ENCODE data around the gene GNAI3.

The GNAI3 gene

DNA sequence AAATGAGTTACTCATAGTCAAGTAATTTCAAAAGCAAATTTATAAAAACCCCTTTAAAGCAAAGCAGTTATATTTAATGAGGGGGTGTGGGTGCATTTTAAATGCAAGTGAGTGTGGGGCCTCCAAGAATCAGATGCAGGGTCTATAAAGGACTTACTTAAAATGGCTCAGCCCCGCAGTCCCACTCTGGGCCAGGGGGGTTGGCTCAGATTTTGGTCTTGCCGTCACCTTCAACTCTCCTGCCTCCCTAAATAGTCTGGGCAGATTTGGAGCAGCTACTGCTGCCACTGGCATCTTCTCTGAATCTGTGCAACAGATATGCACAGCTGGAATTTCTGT is 87.4 kb downstream of the GNAI3 start:
- no peak overlapping the region for H3K4me3 ChIP-seq (ENCODE audit: low read length)
- H3K9me3 ChIP-seq (ENCODE audit: control insufficient read depth, insufficient read depth, low read length) = no peaks in the 10 kb centered on the region
- TF ChIP-seq, protein P1, sequence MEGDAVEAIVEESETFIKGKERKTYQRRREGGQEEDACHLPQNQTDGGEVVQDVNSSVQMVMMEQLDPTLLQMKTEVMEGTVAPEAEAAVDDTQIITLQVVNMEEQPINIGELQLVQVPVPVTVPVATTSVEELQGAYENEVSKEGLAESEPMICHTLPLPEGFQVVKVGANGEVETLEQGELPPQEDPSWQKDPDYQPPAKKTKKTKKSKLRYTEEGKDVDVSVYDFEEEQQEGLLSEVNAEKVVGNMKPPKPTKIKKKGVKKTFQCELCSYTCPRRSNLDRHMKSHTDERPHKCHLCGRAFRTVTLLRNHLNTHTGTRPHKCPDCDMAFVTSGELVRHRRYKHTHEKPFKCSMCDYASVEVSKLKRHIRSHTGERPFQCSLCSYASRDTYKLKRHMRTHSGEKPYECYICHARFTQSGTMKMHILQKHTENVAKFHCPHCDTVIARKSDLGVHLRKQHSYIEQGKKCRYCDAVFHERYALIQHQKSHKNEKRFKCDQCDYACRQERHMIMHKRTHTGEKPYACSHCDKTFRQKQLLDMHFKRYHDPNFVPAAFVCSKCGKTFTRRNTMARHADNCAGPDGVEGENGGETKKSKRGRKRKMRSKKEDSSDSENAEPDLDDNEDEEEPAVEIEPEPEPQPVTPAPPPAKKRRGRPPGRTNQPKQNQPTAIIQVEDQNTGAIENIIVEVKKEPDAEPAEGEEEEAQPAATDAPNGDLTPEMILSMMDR (IDR thresholded peaks at IDR 0.05; ENCODE audit: low read depth, low read length, poor library complexity, severe bottlenecking) = no peak
- no peak for TF ChIP-seq EZH2phosphoT487 (IDR thresholded peaks at IDR 0.05; ENCODE audit: borderline replicate concordance, low read length)
- peaks cover 10% of the 10 kb centered on the region for H3K36me3 ChIP-seq (ENCODE audit: control insufficient read depth, low read length)
- H3K79me2 ChIP-seq (ENCODE audit: control insufficient read depth, low read length) = no peaks in the 10 kb centered on the region
- H3K4me2 ChIP-seq (ENCODE audit: low read length) = no peak overlapping the region
- H3F3A ChIP-seq (ENCODE audit: control insufficient read depth, insufficient read depth) = peaks cover 3% of the 10 kb centered on the region; the same call in 1 of the 2 replicates
- no peaks in the 10 kb centered on the region for H3K27me3 ChIP-seq (ENCODE audit: control insufficient read depth, low read length)
- H3K9me2 ChIP-seq (replicated peaks; ENCODE audit: control insufficient read depth, low read length) = no peaks in the 10 kb centered on the region
- no peak overlapping the region for H3K27ac ChIP-seq (ENCODE audit: low read depth, low read length)
- H4K20me1 ChIP-seq (ENCODE audit: control insufficient read depth, insufficient read depth, low read depth, low read length) = no peaks in the 10 kb centered on the region
- H3K4me1 ChIP-seq (ENCODE audit: control insufficient read depth, low read length) = 0 out of 2 replicates have a peak, but pooled peaks cover 3% of the 10 kb centered on the region

DNA sequence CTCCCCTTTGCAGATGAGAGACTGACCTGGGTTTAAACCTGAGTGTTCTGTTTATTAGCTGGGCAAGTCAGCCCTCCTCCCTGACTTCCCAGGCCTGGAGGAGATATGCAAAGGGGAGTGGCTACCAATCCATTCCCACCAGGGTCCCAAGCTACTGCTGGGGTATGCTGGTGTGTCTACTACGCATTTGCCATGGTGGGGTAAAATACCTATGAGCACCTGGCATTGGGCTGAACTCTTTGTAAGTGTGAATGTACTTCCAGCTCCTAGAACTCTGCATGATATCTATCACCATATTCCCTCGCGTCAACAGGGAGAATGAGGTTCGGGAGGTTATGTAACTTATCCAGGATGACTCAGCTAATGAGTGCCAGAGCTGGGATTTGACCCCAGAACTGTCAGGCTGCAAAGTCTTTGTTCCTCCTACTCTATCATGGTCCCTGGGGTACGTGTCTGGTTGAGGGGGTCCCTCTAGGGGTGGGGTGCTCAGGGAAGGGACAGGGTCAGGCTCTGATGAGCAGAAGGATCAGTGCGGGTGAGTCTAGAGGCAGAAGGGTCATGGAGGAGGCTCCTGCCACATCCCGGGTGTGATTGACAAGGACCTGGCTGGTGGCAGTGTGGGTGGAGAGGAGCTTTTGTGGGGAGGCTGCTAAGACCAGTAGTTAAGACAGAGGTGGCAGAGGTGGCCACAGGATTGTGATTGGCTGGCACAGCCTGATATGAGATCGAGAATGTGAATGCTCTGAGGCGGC is 88.0 kb downstream of the GNAI3 start:
- Histone ChIP-seq H3F3A (ENCODE audit: control insufficient read depth, insufficient read depth) (peaks cover 3% of the 10 kb centered on the region; the same call in 1 of the 2 replicates), H3K4me3 (ENCODE audit: low read length) (no peak overlapping the region), H3K36me3 (ENCODE audit: control insufficient read depth, low read length) (peaks cover 4% of the 10 kb centered on the region), H3K27ac (ENCODE audit: low read depth, low read length) (no peak overlapping the region), H3K27me3 (ENCODE audit: control insufficient read depth, low read length) (no peaks in the 10 kb centered on the region), H3K4me2 (ENCODE audit: low read length) (no peak overlapping the region), H3K9me3 (ENCODE audit: control insufficient read depth, insufficient read depth, low read length) (no peaks in the 10 kb centered on the region), H3K4me1 (ENCODE audit: control insufficient read depth, low read length) (0 out of 2 replicates have a peak, but pooled peaks cover 3% of the 10 kb centered on the region), H4K20me1 (ENCODE audit: control insufficient read depth, insufficient read depth, low read depth, low read length) (no peaks in the 10 kb centered on the region), H3K9me2 (replicated peaks; ENCODE audit: control insufficient read depth, low read length) (no peaks in the 10 kb centered on the region), H3K79me2 (ENCODE audit: control insufficient read depth, low read length) (no peaks in the 10 kb centered on the region)
- TF ChIP-seq, protein P1 (IDR thresholded peaks at IDR 0.05; ENCODE audit: low read depth, low read length, poor library complexity, severe bottlenecking) = no peak
- TF ChIP-seq EZH2phosphoT487 (IDR thresholded peaks at IDR 0.05; ENCODE audit: borderline replicate concordance, low read length) = no peak

DNA sequence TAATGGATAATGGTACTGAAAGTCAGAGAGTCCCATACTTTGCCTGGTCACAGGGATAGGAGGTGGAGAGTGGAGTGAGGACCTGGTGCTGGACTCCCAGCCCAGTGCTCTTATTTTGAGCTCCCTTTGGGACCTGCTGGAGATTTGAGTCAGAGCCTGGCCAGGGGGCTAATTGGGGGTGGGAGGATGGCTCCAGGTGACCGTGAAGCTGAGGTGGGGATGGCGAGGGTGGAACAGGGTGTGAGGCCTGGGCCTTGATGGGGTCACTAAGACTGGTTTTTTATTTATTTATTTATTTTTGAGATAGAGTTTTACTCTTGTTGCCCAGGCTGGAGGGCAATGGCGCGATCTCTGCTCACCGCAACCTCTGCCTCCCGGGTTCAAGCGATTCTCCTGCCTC is 89.0 kb downstream of the GNAI3 start:
- no peaks in the 10 kb centered on the region for H3K9me3 ChIP-seq (ENCODE audit: control insufficient read depth, insufficient read depth, low read length)
- 0 out of 2 replicates have a peak, but pooled peaks cover 3% of the 10 kb centered on the region for H3K4me1 ChIP-seq (ENCODE audit: control insufficient read depth, low read length)
- no peaks in the 10 kb centered on the region for H3K79me2 ChIP-seq (ENCODE audit: control insufficient read depth, low read length)
- no peaks in the 10 kb centered on the region for H3K27me3 ChIP-seq (ENCODE audit: control insufficient read depth, low read length)
- no peaks in the 10 kb centered on the region for H3K9me2 ChIP-seq (replicated peaks; ENCODE audit: control insufficient read depth, low read length)
- H3K36me3 ChIP-seq (ENCODE audit: control insufficient read depth, low read length) = no peaks in the 10 kb centered on the region
- TF ChIP-seq EZH2phosphoT487 (IDR thresholded peaks at IDR 0.05; ENCODE audit: borderline replicate concordance, low read length) = no peak
- TF ChIP-seq, protein P1 (IDR thresholded peaks at IDR 0.05; ENCODE audit: low read depth, low read length, poor library complexity, severe bottlenecking) = no peak
- no peak overlapping the region for H3K4me3 ChIP-seq (ENCODE audit: low read length)
- no peak overlapping the region for H3K4me2 ChIP-seq (ENCODE audit: low read length)
- H3K27ac ChIP-seq (ENCODE audit: low read depth, low read length) = no peak overlapping the region
- peaks cover 3% of the 10 kb centered on the region; the same call in 1 of the 2 replicates for H3F3A ChIP-seq (ENCODE audit: control insufficient read depth, insufficient read depth)
- H4K20me1 ChIP-seq (ENCODE audit: control insufficient read depth, insufficient read depth, low read depth, low read length) = no peaks in the 10 kb centered on the region
